ENCODE results near the gene NRXN3.
"Not testable (repeated sequence)": the region's sequence is repeated elsewhere in the genome, so short reads cannot be mapped to it uniquely, and the experiment has no call there.

Gene NRXN3

DNA sequence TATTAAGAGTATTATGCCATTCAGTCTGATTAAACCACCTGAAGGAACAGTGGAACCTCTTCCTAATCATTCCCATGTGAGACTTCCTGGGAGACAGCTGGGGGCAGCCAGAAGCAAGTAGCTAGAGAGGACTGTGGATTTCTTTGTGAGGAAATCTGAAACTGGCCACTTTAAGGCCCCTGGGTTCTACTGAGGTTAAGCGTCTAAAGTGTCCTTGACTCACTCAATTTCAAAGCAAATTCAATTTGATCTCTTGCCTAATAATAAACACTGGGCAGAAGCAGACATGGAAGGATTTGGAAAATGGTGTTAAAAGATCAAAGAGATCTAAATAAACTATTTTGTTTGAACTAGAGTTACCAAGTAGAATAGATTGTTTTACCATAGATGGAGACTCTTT is 909.9 kb downstream of the NRXN3 start:
- Mint-ChIP-seq H3K27me3 (ENCODE audit: low read depth) (no peaks in the 10 kb centered on the region), H3K36me3 (ENCODE audit: low read depth) (no peaks in the 10 kb centered on the region), H3K4me1 (ENCODE audit: low read depth) (no peaks in the 10 kb centered on the region), H3K4me3 (no peak overlapping the region), H3K27ac (no peak overlapping the region), H3K9me3 (no peaks in the 10 kb centered on the region)

DNA sequence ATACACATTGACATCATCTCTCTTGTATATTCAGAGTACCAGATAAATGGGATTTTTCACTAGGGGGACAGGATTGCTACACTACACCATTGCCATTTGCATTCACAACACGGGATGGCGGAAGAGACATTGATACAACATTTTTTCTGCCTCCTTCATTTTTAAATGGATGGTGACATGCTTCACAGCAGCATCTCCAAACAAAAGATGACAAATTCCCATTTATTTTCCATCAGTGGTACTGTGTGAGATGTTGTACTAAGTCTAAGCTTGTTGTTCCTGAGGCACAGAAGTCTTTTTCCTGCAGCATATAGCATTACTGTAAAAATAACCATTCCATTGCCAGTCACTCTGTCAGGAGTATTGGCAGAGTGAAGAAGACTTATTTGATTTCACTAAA is 912.7 kb downstream of the NRXN3 start:
- Mint-ChIP-seq H3K4me1 (ENCODE audit: low read depth) (no peaks in the 10 kb centered on the region), H3K27ac (no peak overlapping the region), H3K4me3 (no peak overlapping the region), H3K27me3 (ENCODE audit: low read depth) (no peaks in the 10 kb centered on the region), H3K36me3 (ENCODE audit: low read depth) (no peaks in the 10 kb centered on the region), H3K9me3 (no peaks in the 10 kb centered on the region)

DNA sequence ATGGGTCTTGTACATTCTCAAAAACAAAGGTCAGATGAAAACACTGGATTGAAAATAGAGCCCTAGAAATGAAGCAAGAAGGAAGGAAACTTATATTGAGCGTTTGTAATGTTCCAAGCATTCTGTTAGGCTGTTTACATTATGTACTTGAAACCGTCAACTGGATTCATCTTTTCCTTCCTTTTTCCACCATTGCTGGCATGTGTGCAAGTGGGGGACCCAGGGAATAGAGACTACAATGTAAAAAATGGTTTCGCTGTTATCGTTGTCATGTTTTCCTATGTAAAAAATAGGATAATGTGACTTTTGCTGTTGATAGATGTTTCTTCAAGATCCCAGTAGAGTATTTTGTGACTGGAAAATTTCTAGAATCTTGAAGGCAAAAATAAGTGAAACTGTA is 913.2 kb downstream of the NRXN3 start:
- H3K9me3 Mint-ChIP-seq = no peaks in the 10 kb centered on the region
- no peaks in the 10 kb centered on the region for H3K36me3 Mint-ChIP-seq (ENCODE audit: low read depth)
- no peak overlapping the region for H3K4me3 Mint-ChIP-seq
- H3K27me3 Mint-ChIP-seq (ENCODE audit: low read depth) = no peaks in the 10 kb centered on the region
- no peaks in the 10 kb centered on the region for H3K4me1 Mint-ChIP-seq (ENCODE audit: low read depth)
- no peak overlapping the region for H3K27ac Mint-ChIP-seq

DNA sequence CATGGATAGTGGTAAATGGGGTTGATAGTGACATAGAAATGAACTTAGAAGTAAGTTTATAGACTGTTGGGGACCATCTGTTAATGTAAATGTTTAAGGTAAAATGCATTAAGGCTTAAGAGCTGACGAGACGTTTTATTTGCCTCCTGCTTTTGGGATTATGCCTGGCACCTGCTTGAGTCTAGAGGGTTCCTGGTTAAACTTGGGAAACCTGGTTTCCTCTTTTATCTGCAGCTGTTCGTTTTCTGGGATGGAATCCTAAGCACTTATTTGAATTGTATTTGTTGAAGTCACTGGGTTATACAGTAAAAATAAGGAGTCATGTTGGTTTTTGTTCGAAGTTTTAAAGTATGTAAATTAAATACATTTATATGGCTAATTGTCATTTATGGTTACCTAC is 914.7 kb downstream of the NRXN3 start:
- H3K4me1 Mint-ChIP-seq (ENCODE audit: low read depth) = no peaks in the 10 kb centered on the region
- no peak overlapping the region for H3K27ac Mint-ChIP-seq
- H3K36me3 Mint-ChIP-seq (ENCODE audit: low read depth) = no peaks in the 10 kb centered on the region
- no peaks in the 10 kb centered on the region for H3K27me3 Mint-ChIP-seq (ENCODE audit: low read depth)
- H3K9me3 Mint-ChIP-seq = no peaks in the 10 kb centered on the region
- no peak overlapping the region for H3K4me3 Mint-ChIP-seq

DNA sequence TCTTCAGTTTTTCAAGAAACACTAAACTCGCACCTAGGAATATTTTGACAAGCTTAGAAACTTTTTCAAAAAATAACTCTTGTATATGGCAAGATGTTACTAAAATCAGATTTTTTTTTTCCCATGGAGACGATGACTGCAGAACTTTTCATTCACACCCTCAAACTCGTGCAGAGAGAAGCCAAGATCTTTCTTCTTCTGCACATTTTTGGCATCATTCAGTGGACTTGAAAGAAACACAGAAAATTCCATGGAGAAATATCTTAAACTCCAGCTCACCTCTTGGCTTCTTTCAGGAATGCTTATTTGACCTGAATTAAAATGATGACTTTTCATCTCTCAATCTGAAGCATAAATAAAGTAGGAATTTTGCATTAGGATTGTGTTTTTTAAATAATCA is 919.4 kb downstream of the NRXN3 start:
- no peaks in the 10 kb centered on the region for H3K36me3 Mint-ChIP-seq (ENCODE audit: low read depth)

DNA sequence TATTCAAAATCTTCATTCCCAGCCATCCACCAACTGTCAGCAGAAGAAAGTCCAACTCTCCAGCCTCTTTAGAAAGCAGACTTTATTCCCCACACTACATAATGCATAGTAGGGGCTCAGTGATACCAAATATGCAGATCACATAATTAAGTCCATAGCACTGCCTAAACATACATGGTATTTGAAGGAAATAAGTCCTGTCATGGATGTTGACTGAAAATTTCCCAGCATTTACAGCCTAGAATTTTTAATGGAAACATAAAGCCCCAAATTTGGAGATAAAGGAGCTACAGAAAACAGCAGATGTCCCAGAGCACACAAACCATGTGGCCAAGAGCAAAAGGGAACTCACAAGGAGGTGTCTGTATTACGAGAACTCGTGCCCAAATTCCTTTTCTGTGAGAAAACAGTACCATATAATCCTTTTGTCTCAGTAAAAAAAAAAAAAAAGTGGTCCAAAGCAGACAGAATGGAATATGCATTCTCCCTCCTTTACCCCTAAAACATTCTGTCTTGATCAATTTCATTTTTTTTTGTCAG is 920.5 kb downstream of the NRXN3 start:
- H3K36me3 Mint-ChIP-seq (ENCODE audit: low read depth) = no peaks in the 10 kb centered on the region
- no peak overlapping the region for H3K27ac Mint-ChIP-seq
- H3K9me3 Mint-ChIP-seq = no peaks in the 10 kb centered on the region
- H3K4me3 Mint-ChIP-seq = no peak overlapping the region
- H3K4me1 Mint-ChIP-seq (ENCODE audit: low read depth) = no peaks in the 10 kb centered on the region
- no peaks in the 10 kb centered on the region for H3K27me3 Mint-ChIP-seq (ENCODE audit: low read depth)

More for the DNA sequence above, 919.4 kb downstream of the NRXN3 start:
- Mint-ChIP-seq H3K4me1 (ENCODE audit: low read depth) (no peaks in the 10 kb centered on the region), H3K27me3 (ENCODE audit: low read depth) (no peaks in the 10 kb centered on the region), H3K9me3 (no peaks in the 10 kb centered on the region), H3K4me3 (no peak overlapping the region), H3K27ac (no peak overlapping the region)

DNA sequence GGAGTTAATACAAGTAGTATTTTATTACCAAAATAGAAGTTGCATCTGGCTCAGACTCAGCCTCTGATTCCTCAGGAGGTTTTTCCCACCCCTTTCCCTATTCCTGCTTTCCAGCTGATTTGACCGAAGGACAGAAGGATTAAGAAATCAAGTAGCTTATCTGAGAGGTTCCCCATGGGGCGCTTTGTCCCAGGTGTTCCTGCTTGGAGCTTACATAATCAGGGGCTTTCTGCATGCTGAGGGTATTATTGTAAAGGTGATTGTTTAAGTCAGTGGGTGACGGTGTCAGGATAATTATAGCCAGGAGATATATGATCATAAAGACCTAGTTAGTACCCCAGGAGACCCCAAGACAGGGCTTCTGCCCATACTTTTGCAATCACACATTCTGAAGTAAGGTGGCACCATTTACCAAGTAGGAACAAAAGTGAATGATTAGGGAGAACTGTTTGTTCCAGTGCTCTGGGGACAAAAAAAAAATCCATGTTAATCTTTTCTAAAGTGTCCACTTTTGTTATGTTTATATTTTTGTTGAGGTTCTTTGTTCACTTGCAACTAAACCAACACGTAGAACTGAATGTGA is 921.3 kb downstream of the NRXN3 start:
- Mint-ChIP-seq H3K9me3 (no peaks in the 10 kb centered on the region), H3K27me3 (ENCODE audit: low read depth) (no peaks in the 10 kb centered on the region), H3K36me3 (ENCODE audit: low read depth) (no peaks in the 10 kb centered on the region), H3K4me3 (no peak overlapping the region), H3K4me1 (ENCODE audit: low read depth) (no peaks in the 10 kb centered on the region), H3K27ac (no peak overlapping the region)

DNA sequence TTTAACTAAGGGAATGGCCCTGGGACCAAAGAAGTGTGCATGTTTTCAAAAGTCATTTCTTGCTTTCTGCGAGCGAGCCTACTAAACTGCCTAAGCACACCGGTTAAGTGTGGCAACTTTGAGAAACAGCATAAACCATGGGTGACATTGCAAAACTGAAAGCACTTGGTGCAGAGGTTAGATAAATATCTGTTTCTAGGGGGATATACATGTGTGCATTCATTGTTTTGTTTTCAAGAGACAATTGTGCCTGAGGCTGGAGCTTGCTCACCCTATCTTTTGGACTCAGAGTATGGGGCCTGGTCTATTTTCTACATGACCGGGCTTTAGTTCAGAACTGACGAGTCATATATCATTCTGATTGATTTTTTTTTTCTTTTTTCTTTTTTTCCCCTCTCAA is 923.4 kb downstream of the NRXN3 start:
- no peaks in the 10 kb centered on the region for H3K9me3 Mint-ChIP-seq
- H3K27me3 Mint-ChIP-seq (ENCODE audit: low read depth) = no peaks in the 10 kb centered on the region
- no peak overlapping the region for H3K27ac Mint-ChIP-seq
- H3K4me3 Mint-ChIP-seq = no peak overlapping the region
- no peaks in the 10 kb centered on the region for H3K36me3 Mint-ChIP-seq (ENCODE audit: low read depth)
- H3K4me1 Mint-ChIP-seq (ENCODE audit: low read depth) = no peaks in the 10 kb centered on the region

DNA sequence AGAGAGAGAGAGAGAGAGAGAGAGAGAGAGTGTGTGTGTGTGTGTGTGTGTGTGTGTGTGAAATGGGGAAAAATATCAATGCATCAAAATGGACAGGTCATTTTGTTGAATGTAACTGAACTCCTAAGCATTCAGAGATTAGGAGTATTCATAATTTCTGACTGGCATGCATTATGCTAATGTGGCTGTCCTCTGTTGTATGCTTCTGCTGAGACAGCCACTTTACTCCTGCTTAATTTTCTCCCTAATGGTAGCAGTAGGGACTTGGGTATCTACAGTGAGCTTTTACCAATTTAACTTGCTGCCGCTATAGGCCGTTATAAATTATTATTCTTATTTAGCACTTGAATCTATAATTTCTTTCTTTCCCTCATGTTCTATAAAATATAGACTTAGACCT is 924.8 kb downstream of the NRXN3 start:
- Mint-ChIP-seq H3K4me3 (no peak overlapping the region), H3K27ac (no peak overlapping the region), H3K4me1 (ENCODE audit: low read depth) (no peaks in the 10 kb centered on the region), H3K9me3 (no peaks in the 10 kb centered on the region), H3K27me3 (ENCODE audit: low read depth) (no peaks in the 10 kb centered on the region), H3K36me3 (ENCODE audit: low read depth) (no peaks in the 10 kb centered on the region)

DNA sequence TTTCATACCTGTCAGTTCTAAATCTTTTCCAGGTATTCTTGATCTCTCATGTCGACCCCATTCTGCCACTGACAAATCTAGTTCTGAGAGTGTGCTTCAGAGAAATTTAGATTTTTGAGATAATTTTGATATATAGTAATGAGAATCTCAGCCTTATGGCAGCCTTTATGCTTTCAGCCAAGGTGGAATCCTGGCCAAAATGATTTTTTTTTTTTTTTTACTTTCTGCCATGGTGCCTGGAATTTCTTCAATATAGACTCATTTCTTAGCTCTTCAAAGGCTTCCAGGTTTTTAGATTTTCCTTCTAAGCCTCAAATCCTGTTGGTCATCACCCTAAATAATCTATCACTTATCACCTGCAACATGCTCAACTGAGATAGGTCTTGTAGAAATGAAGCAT is 926.6 kb downstream of the NRXN3 start:
- no peaks in the 10 kb centered on the region for H3K27me3 Mint-ChIP-seq (ENCODE audit: low read depth)
- no peaks in the 10 kb centered on the region for H3K36me3 Mint-ChIP-seq (ENCODE audit: low read depth)
- no peak overlapping the region for H3K4me3 Mint-ChIP-seq
- H3K4me1 Mint-ChIP-seq (ENCODE audit: low read depth) = no peaks in the 10 kb centered on the region
- H3K9me3 Mint-ChIP-seq = no peaks in the 10 kb centered on the region
- H3K27ac Mint-ChIP-seq = no peak overlapping the region

DNA sequence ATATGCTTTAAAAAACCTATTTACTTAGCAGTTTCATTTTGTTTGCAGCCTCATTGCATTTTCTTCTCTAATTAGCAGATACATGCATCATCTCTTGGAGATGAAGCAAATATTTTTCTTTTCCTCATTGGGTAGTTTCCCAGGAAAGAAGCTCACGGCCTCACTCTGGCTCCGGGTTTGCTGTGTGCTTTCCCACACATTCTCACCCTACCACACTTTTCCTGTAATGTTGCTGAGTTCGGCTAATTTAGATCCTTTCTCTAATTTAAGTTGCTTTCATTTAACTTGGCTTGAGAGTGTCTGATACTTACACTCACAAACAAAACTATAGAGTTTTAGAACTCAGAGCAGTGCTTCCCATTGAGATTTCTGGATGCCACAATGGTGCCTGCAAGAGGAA is 928.2 kb downstream of the NRXN3 start:
- Mint-ChIP-seq H3K4me1 (ENCODE audit: low read depth) (no peaks in the 10 kb centered on the region), H3K27me3 (ENCODE audit: low read depth) (no peaks in the 10 kb centered on the region), H3K36me3 (ENCODE audit: low read depth) (no peaks in the 10 kb centered on the region), H3K27ac (no peak overlapping the region), H3K9me3 (no peaks in the 10 kb centered on the region), H3K4me3 (no peak overlapping the region)

DNA sequence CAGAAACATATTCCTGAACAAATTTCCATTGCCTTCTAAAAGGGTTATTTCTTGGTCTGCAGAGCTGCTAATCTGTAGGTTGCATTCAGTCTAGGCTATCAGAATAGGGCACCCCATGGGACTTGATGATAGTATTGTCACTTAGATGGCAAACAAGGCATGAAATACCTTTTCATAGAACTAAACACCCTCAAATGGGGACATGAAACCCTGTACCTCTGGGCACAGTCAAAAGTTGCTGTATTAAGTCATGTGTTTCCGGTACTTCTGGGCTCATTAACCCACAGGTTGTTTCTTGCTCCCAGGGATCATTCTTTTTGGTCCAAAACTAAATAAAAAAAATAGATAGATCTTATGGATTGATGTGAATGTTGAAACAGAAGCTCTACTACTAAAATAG is 930.4 kb downstream of the NRXN3 start:
- no peak overlapping the region for H3K27ac Mint-ChIP-seq
- no peaks in the 10 kb centered on the region for H3K4me1 Mint-ChIP-seq (ENCODE audit: low read depth)
- H3K9me3 Mint-ChIP-seq = no peaks in the 10 kb centered on the region
- no peak overlapping the region for H3K4me3 Mint-ChIP-seq
- no peaks in the 10 kb centered on the region for H3K36me3 Mint-ChIP-seq (ENCODE audit: low read depth)
- no peaks in the 10 kb centered on the region for H3K27me3 Mint-ChIP-seq (ENCODE audit: low read depth)

DNA sequence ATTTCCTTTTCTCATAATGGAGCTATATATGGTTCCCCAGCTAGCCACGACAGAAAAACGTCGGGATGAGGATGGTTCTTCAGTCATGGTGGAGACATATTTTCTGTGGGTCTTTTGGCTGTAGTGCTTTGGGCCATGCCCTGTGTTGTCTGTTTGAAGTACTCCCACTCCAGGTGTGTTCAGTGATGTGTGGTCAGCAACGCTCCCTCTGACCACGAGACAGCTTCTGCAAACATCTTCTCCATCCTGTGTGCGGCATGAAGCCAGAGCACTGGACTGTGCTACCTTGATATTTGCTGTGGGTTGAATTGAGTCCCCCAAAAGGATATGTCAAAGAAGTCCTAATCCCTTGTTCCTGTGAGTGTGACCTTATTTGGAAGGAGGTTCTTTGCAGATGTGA is 931.2 kb downstream of the NRXN3 start:
- Mint-ChIP-seq H3K36me3 (ENCODE audit: low read depth) (no peaks in the 10 kb centered on the region), H3K27me3 (ENCODE audit: low read depth) (no peaks in the 10 kb centered on the region), H3K9me3 (no peaks in the 10 kb centered on the region), H3K4me3 (no peak overlapping the region), H3K4me1 (ENCODE audit: low read depth) (no peaks in the 10 kb centered on the region), H3K27ac (no peak overlapping the region)

DNA sequence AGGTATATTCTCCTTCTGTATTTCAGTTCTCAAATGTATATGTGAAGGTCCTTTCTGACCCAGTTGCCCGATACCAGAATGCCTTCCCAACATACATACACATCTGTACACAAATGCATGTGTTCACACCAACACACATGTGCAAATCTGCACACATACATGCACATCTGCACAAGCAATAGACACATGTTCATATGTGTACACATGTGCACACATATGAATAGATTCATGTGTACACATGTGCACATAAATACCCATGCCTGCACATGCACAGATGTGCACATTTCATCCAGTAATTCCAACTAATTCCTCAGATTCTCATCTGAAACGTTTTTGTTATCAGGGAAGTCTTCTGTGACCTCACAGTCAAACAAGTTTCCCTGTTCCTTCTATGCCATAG is 933.6 kb downstream of the NRXN3 start:
- Mint-ChIP-seq H3K9me3 (no peaks in the 10 kb centered on the region), H3K36me3 (ENCODE audit: low read depth) (no peaks in the 10 kb centered on the region), H3K4me3 (no peak overlapping the region), H3K27ac (no peak overlapping the region), H3K4me1 (ENCODE audit: low read depth) (no peaks in the 10 kb centered on the region), H3K27me3 (ENCODE audit: low read depth) (no peaks in the 10 kb centered on the region)

DNA sequence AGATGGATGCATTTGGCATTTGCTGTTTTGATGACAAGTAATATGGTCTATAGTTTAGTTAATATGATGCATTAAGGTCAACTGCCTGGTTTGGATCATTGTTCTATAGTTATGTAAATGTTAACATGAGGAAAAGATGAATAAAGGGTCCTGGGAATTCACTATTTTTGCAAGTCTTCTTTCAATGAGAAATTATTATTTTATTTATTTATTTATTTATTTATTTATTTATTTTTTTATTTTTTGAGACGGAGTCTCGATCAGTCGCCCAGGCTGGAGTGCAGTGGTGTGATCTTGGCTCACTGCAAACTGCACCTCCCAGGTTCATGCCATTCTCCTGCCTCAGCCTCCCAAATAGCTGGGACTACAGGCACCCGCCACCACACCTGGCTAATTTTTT is 940.4 kb downstream of the NRXN3 start:
- not testable (repeated sequence) for H3K9me3 Mint-ChIP-seq; H3K4me3 Mint-ChIP-seq; H3K27me3 Mint-ChIP-seq (ENCODE audit: low read depth); H3K4me1 Mint-ChIP-seq (ENCODE audit: low read depth); H3K27ac Mint-ChIP-seq; H3K36me3 Mint-ChIP-seq (ENCODE audit: low read depth)

DNA sequence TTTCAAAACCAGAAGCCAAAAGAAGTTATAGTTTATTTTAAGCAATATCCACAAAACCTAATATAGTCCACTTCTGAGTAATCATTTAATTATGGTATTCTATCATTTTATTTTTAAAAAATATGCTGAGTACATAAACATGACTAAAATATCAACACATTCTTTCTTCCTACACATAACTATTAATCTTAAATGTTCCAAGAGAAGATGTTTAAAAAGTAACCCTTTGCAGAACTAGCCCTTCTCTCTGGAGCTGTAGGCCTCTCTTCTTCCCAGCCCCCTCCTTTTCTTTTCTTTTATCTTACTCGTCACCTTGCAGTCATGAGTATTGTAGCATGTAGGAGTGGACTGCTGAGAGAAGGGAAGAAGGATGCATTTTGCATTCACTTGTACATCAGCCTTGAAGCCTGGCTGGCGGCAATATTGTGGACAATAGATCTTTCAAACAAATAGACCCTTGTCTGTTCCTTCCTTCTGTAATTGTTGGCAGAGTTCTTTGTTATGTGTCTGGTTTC is 941.9 kb downstream of the NRXN3 start:
- Mint-ChIP-seq H3K36me3 (ENCODE audit: low read depth) (no peaks in the 10 kb centered on the region), H3K27me3 (ENCODE audit: low read depth) (no peaks in the 10 kb centered on the region), H3K9me3 (peaks cover 8% of the 10 kb centered on the region), H3K4me3 (no peak overlapping the region), H3K27ac (no peak overlapping the region), H3K4me1 (ENCODE audit: low read depth) (no peaks in the 10 kb centered on the region)
